ENCODE measurements around the gene CUX1. TPM values are rescaled to one million over a fixed set of nuclear protein-coding genes. Genes with fewer than 3 reads are reported as not detected.

Gene CUX1
- polyA plus RNA-seq, 4 donors, result 29.2 to 77.5 (median 32.3) TPM

- Histone ChIP-seq H3K27me3 (ENCODE audit: control insufficient read depth in 3 of 3, insufficient read depth in 3 of 3, low read length in 3 of 3) (peaks cover 0 to 15% (median 0%) of the 10 kb centered on the region in 3 donors), H3K4me3 (ENCODE audit: low read depth in 1 of 3, low read length in 3 of 3) (no peak overlapping the region), H3K36me3 (ENCODE audit: control insufficient read depth in 3 of 3, insufficient read depth in 2 of 3, low read depth in 1 of 3, low read length in 3 of 3) (no peaks in the 10 kb centered on the region), H3K4me1 (ENCODE audit: control insufficient read depth in 3 of 3, insufficient read depth in 2 of 3, low read depth in 1 of 3, low read length in 2 of 3) (peaks cover 0 to 2% (median 2%) of the 10 kb centered on the region in 3 donors), H3K9me3 (ENCODE audit: control insufficient read depth in 2 of 2, insufficient read depth in 1 of 2, low read depth in 1 of 2, low read length in 1 of 2) (no peaks in the 10 kb centered on the region), H3K27ac (ENCODE audit: low read depth in 1 of 3, low read length in 2 of 3) (no peak overlapping the region)
- 91 to 93% (median 92%) methylated on average over 4 of the region's 4 CpGs for WGBS, 3 donors
- DNase-seq, result no peak
- no peak for FAIRE-seq
Observed at GRCh38 chr7:101779267-101779666, 38.2 kb upstream of the CUX1 start.

GRCh38 chr7:101780281-101780680 lies 37.1 kb upstream of the CUX1 start:
- Histone ChIP-seq H3K27ac (ENCODE audit: low read depth in 1 of 3, low read length in 2 of 3) (no peak overlapping the region), H3K36me3 (ENCODE audit: control insufficient read depth in 3 of 3, insufficient read depth in 2 of 3, low read depth in 1 of 3, low read length in 3 of 3) (no peaks in the 10 kb centered on the region), H3K4me1 (ENCODE audit: control insufficient read depth in 3 of 3, insufficient read depth in 2 of 3, low read depth in 1 of 3, low read length in 2 of 3) (peaks cover 0 to 2% (median 2%) of the 10 kb centered on the region in 3 donors), H3K4me3 (ENCODE audit: low read depth in 1 of 3, low read length in 3 of 3) (no peak overlapping the region), H3K9me3 (ENCODE audit: control insufficient read depth in 2 of 2, insufficient read depth in 1 of 2, low read depth in 1 of 2, low read length in 1 of 2) (no peaks in the 10 kb centered on the region), H3K27me3 (ENCODE audit: control insufficient read depth in 3 of 3, insufficient read depth in 3 of 3, low read length in 3 of 3) (peaks cover 0 to 13% (median 0%) of the 10 kb centered on the region in 3 donors)
- WGBS, 3 donors, result 56 to 78% (median 57%) methylated on average over 3 of the region's 3 CpGs
- no peak for DNase-seq
- no peak for FAIRE-seq

- H3K4me3 ChIP-seq (ENCODE audit: low read depth in 1 of 3, low read length in 3 of 3), result no peak overlapping the region
- H3K36me3 ChIP-seq (ENCODE audit: control insufficient read depth in 3 of 3, insufficient read depth in 2 of 3, low read depth in 1 of 3, low read length in 3 of 3), result no peaks in the 10 kb centered on the region
- DNase-seq (no peak), FAIRE-seq (no peak)
- H3K27me3 ChIP-seq (ENCODE audit: control insufficient read depth in 3 of 3, insufficient read depth in 3 of 3, low read length in 3 of 3), result peaks cover 0 to 12% (median 0%) of the 10 kb centered on the region in 3 donors
- H3K27ac ChIP-seq (ENCODE audit: low read depth in 1 of 3, low read length in 2 of 3), result no peak overlapping the region
- no peaks in the 10 kb centered on the region for H3K9me3 ChIP-seq (ENCODE audit: control insufficient read depth in 2 of 2, insufficient read depth in 1 of 2, low read depth in 1 of 2, low read length in 1 of 2)
- peaks cover 0 to 2% (median 2%) of the 10 kb centered on the region in 3 donors for H3K4me1 ChIP-seq (ENCODE audit: control insufficient read depth in 3 of 3, insufficient read depth in 2 of 3, low read depth in 1 of 3, low read length in 2 of 3)
- WGBS, 3 donors, result 77 to 85% (median 84%) methylated on average over 8 of the region's 8 CpGs
Observed at GRCh38 chr7:101781439-101781838, 36.0 kb upstream of the CUX1 start.

- Histone ChIP-seq H3K27me3 (ENCODE audit: control insufficient read depth in 3 of 3, insufficient read depth in 3 of 3, low read length in 3 of 3) (peaks cover 0 to 8% (median 0%) of the 10 kb centered on the region in 3 donors), H3K9me3 (ENCODE audit: control insufficient read depth in 2 of 2, insufficient read depth in 1 of 2, low read depth in 1 of 2, low read length in 1 of 2) (peaks cover 0 to under 1% of the 10 kb centered on the region in 2 donors), H3K4me3 (ENCODE audit: low read depth in 1 of 3, low read length in 3 of 3) (no peak overlapping the region), H3K4me1 (ENCODE audit: control insufficient read depth in 3 of 3, insufficient read depth in 2 of 3, low read depth in 1 of 3, low read length in 2 of 3) (peaks cover 0 to 2% (median 2%) of the 10 kb centered on the region in 3 donors), H3K27ac (ENCODE audit: low read depth in 1 of 3, low read length in 2 of 3) (no peak overlapping the region), H3K36me3 (ENCODE audit: control insufficient read depth in 3 of 3, insufficient read depth in 2 of 3, low read depth in 1 of 3, low read length in 3 of 3) (no peaks in the 10 kb centered on the region)
- FAIRE-seq, result no peak
- 82 to 91% (median 85%) methylated on average over 3 of the region's 3 CpGs for WGBS, 3 donors
- DNase-seq, result no peak
Observed at GRCh38 chr7:101782476-101782875, 35.0 kb upstream of the CUX1 start.

GRCh38 chr7:101782896-101783295 lies 34.5 kb upstream of the CUX1 start:
- Histone ChIP-seq H3K27me3 (ENCODE audit: control insufficient read depth in 3 of 3, insufficient read depth in 3 of 3, low read length in 3 of 3) (peaks cover 0 to 8% (median 0%) of the 10 kb centered on the region in 3 donors), H3K4me1 (ENCODE audit: control insufficient read depth in 3 of 3, insufficient read depth in 2 of 3, low read depth in 1 of 3, low read length in 2 of 3) (peaks cover 0 to 2% (median 2%) of the 10 kb centered on the region in 3 donors), H3K27ac (ENCODE audit: low read depth in 1 of 3, low read length in 2 of 3) (no peak overlapping the region), H3K4me3 (ENCODE audit: low read depth in 1 of 3, low read length in 3 of 3) (no peak overlapping the region), H3K9me3 (ENCODE audit: control insufficient read depth in 2 of 2, insufficient read depth in 1 of 2, low read depth in 1 of 2, low read length in 1 of 2) (peaks cover 0 to 4% of the 10 kb centered on the region in 2 donors), H3K36me3 (ENCODE audit: control insufficient read depth in 3 of 3, insufficient read depth in 2 of 3, low read depth in 1 of 3, low read length in 3 of 3) (no peaks in the 10 kb centered on the region)
- no peak for FAIRE-seq
- 70 to 83% (median 83%) methylated on average over 3 of the region's 3 CpGs for WGBS, 3 donors
- DNase-seq, result no peak

- Histone ChIP-seq H3K4me1 (ENCODE audit: control insufficient read depth in 3 of 3, insufficient read depth in 2 of 3, low read depth in 1 of 3, low read length in 2 of 3) (peaks cover 0 to 2% (median 2%) of the 10 kb centered on the region in 3 donors), H3K4me3 (ENCODE audit: low read depth in 1 of 3, low read length in 3 of 3) (no peak overlapping the region), H3K27me3 (ENCODE audit: control insufficient read depth in 3 of 3, insufficient read depth in 3 of 3, low read length in 3 of 3) (peaks cover 0 to 8% (median 0%) of the 10 kb centered on the region in 3 donors), H3K36me3 (ENCODE audit: control insufficient read depth in 3 of 3, insufficient read depth in 2 of 3, low read depth in 1 of 3, low read length in 3 of 3) (no peaks in the 10 kb centered on the region), H3K9me3 (ENCODE audit: control insufficient read depth in 2 of 2, insufficient read depth in 1 of 2, low read depth in 1 of 2, low read length in 1 of 2) (peaks cover 0 to 7% of the 10 kb centered on the region in 2 donors), H3K27ac (ENCODE audit: low read depth in 1 of 3, low read length in 2 of 3) (peak overlapping the region in 1 of 3 donors; percentile 69)
- no peak for FAIRE-seq
- 20 to 49% (median 29%) methylated on average over 10 of the region's 10 CpGs for WGBS, 3 donors
- peak in 1 of 2 donors; percentile 92 for DNase-seq
Observed at GRCh38 chr7:101783381-101784181, 33.8 kb upstream of the CUX1 start.

- H3K9me3 ChIP-seq (ENCODE audit: control insufficient read depth in 2 of 2, insufficient read depth in 1 of 2, low read depth in 1 of 2, low read length in 1 of 2), result peaks cover 0 to 7% of the 10 kb centered on the region in 2 donors
- peak overlapping the region in 1 of 3 donors; percentile 69 for H3K27ac ChIP-seq (ENCODE audit: low read depth in 1 of 3, low read length in 2 of 3)
- peaks cover 0 to 8% (median 0%) of the 10 kb centered on the region in 3 donors for H3K27me3 ChIP-seq (ENCODE audit: control insufficient read depth in 3 of 3, insufficient read depth in 3 of 3, low read length in 3 of 3)
- H3K4me1 ChIP-seq (ENCODE audit: control insufficient read depth in 3 of 3, insufficient read depth in 2 of 3, low read depth in 1 of 3, low read length in 2 of 3), result peaks cover 0 to 2% (median 2%) of the 10 kb centered on the region in 3 donors
- no peaks in the 10 kb centered on the region for H3K36me3 ChIP-seq (ENCODE audit: control insufficient read depth in 3 of 3, insufficient read depth in 2 of 3, low read depth in 1 of 3, low read length in 3 of 3)
- no peak overlapping the region for H3K4me3 ChIP-seq (ENCODE audit: low read depth in 1 of 3, low read length in 3 of 3)
- 39 to 50% (median 48%) methylated on average over 21 of the region's 21 CpGs for WGBS, 3 donors
- DNase-seq (peak in 1 of 2 donors; percentile 79), FAIRE-seq (no peak)
Observed at GRCh38 chr7:101784292-101785127, 32.9 kb upstream of the CUX1 start.

- DNase-seq (no peak), FAIRE-seq (no peak)
- Histone ChIP-seq H3K27me3 (ENCODE audit: control insufficient read depth in 3 of 3, insufficient read depth in 3 of 3, low read length in 3 of 3) (no peaks in the 10 kb centered on the region), H3K9me3 (ENCODE audit: control insufficient read depth in 2 of 2, insufficient read depth in 1 of 2, low read depth in 1 of 2, low read length in 1 of 2) (peaks cover 0 to 7% of the 10 kb centered on the region in 2 donors), H3K36me3 (ENCODE audit: control insufficient read depth in 3 of 3, insufficient read depth in 2 of 3, low read depth in 1 of 3, low read length in 3 of 3) (no peaks in the 10 kb centered on the region), H3K4me3 (ENCODE audit: low read depth in 1 of 3, low read length in 3 of 3) (no peak overlapping the region), H3K4me1 (ENCODE audit: control insufficient read depth in 3 of 3, insufficient read depth in 2 of 3, low read depth in 1 of 3, low read length in 2 of 3) (peaks cover 0 to 2% (median 2%) of the 10 kb centered on the region in 3 donors), H3K27ac (ENCODE audit: low read depth in 1 of 3, low read length in 2 of 3) (no peak overlapping the region)
- WGBS, 3 donors, result 91 to 100% (median 96%) methylated on average over 1 of the region's 1 CpG
Observed at GRCh38 chr7:101787864-101788263, 29.6 kb upstream of the CUX1 start.

All from small intestine (tissue), 7 donors.